ENCODE results near the gene PDGFB.

PDGFB gene

DNA sequence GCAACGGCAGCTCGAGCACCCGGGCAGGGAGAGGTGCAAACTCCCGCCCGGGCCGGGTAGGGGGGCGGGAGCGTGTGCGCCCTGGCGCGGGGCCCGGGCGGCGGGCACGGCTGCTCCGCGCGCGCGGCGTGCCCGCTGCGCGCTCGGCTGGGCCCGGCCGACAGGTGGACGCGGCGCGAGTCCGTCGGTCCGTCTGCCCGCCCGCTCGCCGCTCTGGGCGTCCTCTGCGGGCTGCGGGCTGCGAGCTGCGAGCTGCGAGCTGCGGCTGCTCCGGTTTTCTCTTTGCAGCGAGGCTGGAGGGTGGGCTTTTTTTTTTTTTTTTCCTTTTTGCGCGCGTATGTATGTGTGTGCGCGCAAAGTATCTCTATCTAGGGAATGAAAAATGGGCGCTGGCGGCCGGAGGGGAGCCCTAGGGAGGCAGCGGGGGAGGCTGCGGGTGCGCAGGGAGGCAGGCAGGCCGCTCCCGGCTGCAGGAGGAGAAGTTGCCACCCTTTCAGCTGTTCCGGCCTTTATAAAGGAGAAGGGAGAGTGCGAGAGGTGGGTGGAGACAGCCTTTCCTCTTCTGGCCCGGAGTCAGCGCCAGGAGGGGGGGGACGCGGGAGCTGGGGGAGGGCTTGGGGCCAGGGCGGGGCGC lies at the start of gene PDGFB:
Gene PDGFB (minus strand): TSS at position 487 of the 634 bp plus-strand sequence. CDS start 1,019 bp downstream, outside the sequence.
- DNase-seq (ENCODE audit: low read depth): no peak

DNA sequence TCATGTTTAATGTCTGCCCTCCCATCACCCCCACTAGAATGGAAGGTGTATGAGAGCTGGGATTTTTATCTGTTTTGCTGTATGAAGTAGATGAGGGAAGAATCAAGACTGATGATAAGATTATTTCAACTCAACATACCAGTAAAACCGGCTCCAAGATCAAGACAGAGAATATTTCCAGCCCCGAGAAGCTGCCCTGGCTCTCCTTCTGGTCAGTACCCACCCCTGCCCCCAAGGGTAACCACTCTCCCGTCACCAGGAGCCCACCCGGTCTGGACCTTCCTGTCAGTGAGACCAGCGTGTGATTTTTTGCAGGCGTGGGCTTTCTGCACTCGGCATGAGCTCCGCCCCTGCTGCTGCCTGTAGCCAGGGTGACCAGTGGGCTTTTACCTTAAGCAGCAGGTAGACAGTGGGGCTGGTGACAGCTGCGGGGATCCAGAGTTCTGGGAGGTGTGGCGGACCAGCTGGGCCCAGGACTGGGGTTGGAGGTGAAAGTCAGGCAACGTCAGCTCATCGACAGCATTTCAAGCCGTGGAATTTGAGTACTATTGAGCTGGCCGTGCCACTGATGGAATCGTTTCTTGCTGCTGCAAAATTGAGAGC lies 49.1 kb upstream of the PDGFB start:
- no peak for DNase-seq (ENCODE audit: low read depth)

DNA sequence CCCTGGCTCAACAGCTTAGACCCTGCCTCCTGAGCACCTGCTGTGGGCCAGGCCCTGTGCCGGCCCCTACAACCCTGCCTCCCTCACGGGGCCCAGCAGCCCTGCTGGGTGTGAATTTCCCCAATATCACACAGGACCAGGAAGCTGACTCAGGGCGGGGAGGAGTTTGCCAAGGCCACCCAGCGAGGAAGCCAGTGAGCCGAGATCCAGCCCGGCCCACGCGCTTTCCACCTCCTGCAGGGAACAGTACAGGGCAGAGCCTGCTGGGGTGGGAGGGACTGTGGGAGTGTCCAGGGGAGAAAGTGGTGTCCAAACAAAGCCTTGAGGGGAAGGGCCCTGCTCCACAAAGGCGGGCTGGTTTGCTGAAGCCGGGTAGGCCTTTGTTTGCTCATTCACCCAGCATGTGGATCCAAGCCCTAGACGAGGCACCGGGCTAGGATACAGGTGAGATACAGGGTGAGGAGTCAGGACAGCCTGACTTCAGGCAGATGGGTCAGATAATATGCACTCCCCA lies 47.8 kb upstream of the PDGFB start:
- no peak for DNase-seq (ENCODE audit: low read depth)

DNA sequence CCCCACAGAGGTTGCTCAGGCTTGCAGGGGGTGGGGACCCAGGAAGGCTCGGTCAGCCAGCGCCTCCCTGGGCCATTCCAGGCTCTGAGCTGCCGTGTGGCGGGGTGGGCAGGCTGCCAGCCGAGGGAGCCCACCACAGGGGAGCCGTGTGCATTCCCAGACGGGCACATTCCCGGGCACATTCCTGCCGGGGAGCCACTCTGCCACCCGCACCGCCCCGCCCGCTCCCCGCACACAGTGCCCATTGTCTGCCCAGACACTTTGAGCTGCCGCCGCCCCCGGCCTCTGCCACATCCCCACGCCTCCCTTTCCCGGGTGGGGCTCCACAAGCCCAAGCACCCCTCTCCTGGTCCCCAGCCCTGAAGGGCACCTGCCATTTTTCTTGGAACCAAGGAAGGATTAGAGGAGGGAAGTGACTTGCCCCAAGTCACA lies 47.3 kb upstream of the PDGFB start:
- DNase-seq (ENCODE audit: low read depth): no peak

DNA sequence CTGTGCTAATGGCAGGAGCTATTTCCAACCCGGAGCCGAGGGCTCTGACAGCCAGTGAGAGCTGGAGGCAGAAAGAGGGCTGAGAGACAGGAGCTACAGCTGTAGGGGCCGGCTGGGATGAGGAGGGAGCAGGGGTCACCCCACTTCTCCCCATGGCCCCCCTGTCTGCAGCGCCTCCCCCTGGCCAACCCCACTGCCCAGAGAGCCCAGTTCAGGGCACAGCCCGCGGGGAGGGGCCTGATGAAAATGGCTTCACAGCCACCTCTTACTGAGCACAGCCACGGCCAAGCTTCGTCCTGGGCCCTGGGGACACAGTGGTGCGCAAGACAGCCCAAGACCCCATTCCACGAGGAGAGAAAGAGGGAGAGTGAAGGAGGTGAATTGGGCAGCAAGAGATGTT lies 46.7 kb upstream of the PDGFB start:
- no peak for DNase-seq (ENCODE audit: low read depth)

- DNase-seq (ENCODE audit: low read depth): no peak
These were observed 46.0 kb upstream of the PDGFB start for GRCh38 chr22:39290724-39291161.

GRCh38 chr22:39289975-39290720 lies 45.4 kb upstream of the PDGFB start:
- no peak for DNase-seq (ENCODE audit: low read depth)

DNA sequence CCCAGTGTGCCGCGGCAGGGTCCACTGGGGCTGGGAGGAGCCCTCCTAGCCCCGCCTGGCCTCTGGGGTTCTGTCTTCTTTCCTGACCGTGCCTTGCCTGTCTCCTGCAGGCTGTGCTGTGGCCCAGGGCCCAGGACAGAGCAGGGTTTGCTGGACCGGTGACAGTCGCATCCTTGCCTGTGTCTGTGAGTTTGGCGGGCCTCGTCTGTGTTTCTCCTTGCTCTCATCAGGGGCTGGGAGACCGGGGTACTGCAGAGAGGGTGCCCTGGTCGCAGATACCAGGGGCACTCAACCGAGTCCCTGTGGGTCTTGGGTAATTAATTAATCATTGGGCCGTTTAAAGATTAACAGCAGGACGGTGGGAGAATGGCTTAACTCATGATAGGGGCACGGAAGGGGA lies 44.8 kb upstream of the PDGFB start:
- no peak for DNase-seq (ENCODE audit: low read depth)

DNA sequence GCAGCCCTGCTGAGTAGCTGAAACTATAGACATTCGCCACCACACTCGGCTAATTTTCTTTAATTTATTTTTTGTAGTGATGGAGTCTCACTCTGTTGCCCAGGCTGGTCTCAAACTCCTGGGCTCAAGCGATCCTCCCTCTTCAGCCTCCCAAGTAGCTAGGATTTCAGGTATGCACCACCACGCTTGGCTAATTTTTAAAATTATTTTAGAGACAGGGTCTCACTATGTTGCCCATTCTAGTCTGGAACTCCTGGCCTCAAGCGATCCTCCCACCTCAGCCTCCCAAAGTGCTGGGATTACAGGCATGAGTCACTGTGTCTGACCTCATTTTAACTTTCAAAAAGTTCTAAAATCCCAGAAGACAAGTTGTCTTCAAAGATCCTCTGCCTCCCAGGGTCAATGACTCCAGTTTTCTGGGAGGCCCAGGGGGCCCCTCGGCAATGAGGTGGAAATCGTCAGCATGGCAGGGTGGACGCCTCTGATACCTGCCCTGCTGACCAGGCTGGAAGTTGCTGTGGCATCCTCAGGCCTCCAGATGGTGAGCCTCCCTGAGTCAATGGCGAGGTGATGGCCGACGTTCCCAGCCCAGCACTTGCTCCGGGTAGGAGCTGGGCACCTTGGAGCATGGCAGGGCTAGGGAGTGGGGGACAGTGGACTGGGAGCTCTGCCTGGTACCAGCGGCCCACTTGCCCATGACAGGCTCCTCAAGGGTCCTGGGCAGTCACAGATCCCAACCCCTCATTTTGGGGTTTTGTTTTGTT lies 43.5 kb upstream of the PDGFB start:
- no peak for DNase-seq (ENCODE audit: low read depth)

GRCh38 chr22:39287076-39287725 lies 42.4 kb upstream of the PDGFB start:
- DNase-seq (ENCODE audit: low read depth): no peak

DNA sequence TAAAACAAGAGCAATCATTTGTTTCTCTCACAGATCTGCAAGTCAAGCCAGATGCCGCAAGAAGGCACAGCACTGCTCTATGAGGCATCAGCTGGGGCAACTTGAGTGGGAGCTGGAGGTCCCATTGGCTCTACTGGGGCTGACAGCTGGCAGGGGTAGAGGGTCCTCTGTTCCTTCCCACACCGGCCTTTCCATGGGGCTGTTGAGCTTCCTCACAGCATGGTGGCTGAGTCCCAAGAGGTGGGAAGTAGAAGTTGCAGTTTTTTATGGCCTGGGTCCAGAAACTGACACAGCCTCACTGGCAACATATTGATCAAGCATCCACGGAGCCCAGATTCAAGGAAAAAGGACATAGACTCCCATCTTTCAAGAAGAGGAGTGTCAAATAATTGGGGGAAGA lies 40.2 kb upstream of the PDGFB start:
- DNase-seq (ENCODE audit: low read depth): no peak

DNA sequence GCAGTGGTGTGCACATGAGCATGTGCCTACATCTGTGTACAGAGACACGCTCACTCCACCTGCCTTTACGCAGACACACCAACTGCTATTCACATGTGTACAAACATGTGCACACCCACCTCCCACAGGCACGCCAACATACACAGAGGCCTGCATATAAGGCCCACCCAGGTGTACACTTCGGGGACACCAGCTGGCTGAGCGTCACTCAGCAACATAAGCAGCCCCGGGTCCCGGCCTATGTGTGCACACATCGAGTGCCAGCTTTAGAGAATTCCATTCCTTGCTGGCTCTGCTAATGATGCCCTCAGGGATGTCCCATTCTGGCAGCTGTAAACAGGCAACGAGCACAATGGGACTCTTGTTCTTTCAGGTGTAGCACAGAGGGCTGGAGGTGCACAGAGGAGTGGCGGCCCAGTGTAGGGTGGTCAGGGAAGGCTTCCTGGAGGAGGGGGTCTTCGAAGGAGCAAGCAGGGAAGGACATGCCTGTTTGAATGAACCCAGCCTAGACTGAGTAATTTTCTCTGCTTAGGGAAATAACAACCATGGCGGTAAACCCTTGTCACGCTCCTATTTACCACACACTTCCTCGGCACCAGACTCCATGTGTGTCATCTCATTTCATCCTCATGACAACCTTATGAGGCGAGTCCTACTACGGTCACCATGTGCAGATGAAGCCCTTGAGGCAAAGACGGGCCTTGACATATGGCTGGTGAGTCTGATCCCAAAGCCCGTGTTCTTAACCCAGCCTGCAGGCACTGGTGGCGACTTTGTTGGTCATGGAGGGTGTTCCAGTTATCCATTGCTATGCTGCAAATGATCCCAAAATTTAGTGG lies 39.6 kb upstream of the PDGFB start:
- DNase-seq (ENCODE audit: low read depth): no peak

DNA sequence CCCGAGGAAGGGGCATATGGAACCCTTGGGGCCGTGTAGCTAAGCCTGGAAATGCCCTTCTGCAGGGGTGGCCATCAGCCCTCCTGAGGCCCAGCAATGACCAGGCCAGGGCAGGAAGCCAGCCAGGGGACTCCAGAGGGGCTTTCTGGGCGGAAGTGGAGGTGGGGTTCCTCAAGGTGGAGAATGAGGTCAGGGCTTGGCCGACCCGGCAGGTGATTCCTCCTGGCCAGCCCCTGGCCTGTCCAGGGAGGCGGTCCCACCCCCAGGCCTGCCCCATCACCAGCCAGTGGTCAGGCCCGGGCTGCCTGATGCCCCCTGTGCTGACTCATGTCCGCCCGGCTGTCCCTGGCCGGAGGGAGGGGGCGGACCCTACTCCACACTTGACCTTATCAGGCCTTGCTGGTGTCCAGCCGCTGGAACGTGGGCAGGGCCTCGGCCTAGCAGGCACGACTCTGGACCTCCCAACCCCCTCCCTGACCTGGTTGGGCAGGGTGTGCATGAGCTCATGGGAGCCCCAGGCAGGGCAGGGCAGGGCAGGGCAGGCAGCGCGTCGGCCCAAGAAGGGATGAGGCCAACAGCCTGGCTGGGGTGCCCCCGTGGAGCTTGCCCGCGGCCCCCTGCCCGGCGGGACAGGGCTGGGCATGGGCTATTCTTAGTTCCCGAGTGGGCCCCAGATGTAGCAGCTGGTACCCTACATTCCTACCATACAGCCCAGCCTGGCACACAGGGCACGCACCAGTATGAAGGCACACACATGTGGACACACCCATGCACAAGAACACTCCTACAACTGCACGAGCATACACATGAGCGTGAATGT lies 38.8 kb upstream of the PDGFB start:
- DNase-seq (ENCODE audit: low read depth): no peak

GRCh38 chr22:39282645-39283321 lies 38.0 kb upstream of the PDGFB start:
- no peak for DNase-seq (ENCODE audit: low read depth)

DNA sequence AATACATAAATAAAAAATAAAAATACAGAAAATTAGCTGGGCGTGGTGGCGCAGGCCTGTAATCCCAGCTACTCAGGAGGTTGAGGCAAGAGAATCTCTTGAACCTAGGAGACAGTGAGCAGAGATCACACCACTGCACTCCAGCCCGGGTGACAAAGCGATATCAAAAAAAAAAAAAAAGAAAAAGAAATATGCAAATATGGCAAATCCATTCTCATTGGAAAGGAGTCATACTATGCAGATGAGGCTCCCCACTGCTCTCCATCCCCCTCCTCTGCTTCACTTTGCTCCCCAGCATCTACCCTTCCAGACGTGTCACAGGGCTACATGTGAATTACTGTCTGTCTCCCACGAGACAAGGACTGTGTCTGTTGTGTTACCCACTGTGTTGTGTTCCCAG lies 36.3 kb upstream of the PDGFB start:
- DNase-seq (ENCODE audit: low read depth): no peak

- DNase-seq (ENCODE audit: low read depth): no peak
These were observed 35.5 kb upstream of the PDGFB start for GRCh38 chr22:39280250-39280649.

DNA sequence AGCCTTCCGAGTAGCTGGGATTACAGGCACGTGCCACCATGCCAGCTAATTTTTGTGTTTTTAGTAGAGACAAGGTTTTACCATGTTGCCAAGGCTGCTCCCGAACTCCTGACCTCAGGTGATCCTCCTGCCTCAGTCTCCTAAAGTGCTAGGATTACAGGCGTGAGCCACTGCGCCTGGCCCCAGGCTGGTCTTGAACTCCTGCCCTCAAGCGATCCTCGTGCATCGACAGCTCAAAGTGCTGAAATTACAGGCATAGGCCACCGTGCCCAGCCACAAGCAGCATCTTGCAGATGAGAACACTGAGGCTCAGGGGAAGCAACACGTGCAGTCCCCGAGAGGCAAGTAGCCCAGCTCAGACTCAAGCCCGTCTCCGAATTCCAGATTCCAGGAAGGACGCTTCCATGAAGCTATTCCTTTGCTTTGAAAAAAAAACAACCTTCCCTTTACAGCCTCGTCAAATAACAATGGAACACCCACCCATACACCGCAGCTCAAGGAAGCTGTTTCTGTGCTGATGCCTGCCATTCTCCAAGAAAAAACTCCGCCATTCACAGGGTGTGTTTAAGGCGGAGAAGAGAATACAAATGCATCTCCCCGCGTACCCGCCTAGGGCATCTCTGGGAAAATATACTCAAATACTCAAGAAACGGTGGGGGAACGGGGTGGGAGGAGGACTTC lies 34.5 kb upstream of the PDGFB start:
- DNase-seq (ENCODE audit: low read depth): no peak

DNA sequence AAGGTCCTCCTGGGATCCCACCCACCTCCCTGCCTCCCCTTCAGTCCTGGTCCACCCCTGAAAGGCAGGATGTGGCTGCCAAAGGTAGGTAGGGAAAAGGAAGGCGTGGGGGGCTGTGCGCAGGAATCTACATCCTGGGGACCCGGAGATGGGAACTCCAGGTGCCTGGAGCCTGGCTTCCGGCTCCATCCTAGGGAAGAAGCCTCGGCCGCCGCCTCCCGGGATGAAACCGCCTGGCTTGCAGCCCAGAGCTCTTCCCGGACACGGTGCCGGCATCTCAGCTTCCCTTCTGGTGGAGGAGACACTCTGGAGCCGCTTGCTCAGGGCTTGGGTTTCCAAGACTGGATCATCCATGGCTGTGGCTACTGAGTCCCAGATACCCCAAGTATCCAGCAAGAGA lies 33.3 kb upstream of the PDGFB start:
- DNase-seq (ENCODE audit: low read depth): no peak

DNA sequence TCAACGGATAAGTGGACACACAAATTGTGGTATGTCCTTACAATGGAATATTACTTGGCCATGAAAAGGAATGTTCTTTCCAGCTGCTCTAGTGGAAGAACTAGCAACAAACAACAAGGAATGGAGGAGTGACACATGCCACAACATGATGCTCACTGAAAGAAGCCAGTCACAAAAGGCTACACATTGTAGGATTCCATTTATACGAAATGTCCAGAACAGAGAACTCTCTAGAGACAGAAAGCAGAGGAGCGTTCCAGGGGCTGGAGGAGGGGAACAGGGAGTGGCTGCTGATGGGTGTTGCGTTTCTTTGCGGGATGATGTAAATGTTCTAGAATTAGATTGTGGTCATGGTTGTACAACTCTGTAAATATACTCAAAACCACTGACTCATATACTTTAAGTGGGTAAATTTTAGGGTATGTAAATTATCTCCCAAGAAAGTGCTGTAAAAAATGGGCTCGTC lies 32.4 kb upstream of the PDGFB start:
- DNase-seq (ENCODE audit: low read depth): no peak

Measured in activated T-helper 1 cell treated with Interleukin-2 at 50 U/mL for 16 hours (primary cell).